Motor neuron (in vitro differentiated cells): ENCODE data around the gene CAMK2B. TPM values are rescaled to one million over a fixed set of nuclear protein-coding genes. Genes with fewer than 3 reads are reported as not detected.

ENCODE experiments used
- ATAC-seq, 8 experiments: fragments of 200-7000 bp; cut with Tn5 transposase; replicated peaks in 6 of 8; 2 replicates each; pipeline ENCODE4 v1.8.0; 2021; ENCODE audit warnings: mild to moderate bottlenecking in 8 of 8, moderate library complexity in 8 of 8
- H3K27ac ChIP-seq, 2 donors: fragments of 250-450 bp; sonication (Bioruptor Pico); 2 replicates each; pipeline ENCODE4 v1.9.0; 2021; ENCODE audit warnings: antibody characterized with exemption in 2 of 2, mild to moderate bottlenecking in 2 of 2, moderate library complexity in 1 of 2
- H3K4me1 ChIP-seq, 2 donors: fragments of 250-450 bp; sonication (Bioruptor Pico); replicated peaks in 1 of 2; 2 replicates each; pipeline ENCODE4 v1.6.1; 2021; ENCODE audit warnings: antibody characterized with exemption in 2 of 2, mild to moderate bottlenecking in 2 of 2, moderate library complexity in 1 of 2
- H3K4me3 ChIP-seq, 5 donors: fragments of 250-450 bp; sonication (Bioruptor Pico); 2 replicates each; pipeline ENCODE4 v1.9.0; 2021; ENCODE audit warnings: antibody characterized with exemption in 5 of 5, mild to moderate bottlenecking in 5 of 5, moderate library complexity in 4 of 5
- WGBS, 10 experiments: fragments of 450-650 bp; shearing (Covaris generic); methylation state at CpG; one replicate each; pipeline ENCODE4 v1.0.0; 2022; 5-methylcytosine and 5-hydroxymethylcytosine counted together
- in situ Hi-C, 9 experiments: fragments of 400-800 bp; cut with MboI; loops; one replicate each; pipeline ENCODE4 v1.15.0; 2021; ENCODE audit warnings: low sequenced_read_pairs in 9 of 9, low pct_unique_long_range_greater_than_20kb in 2 of 9; ENCODE audit not compliant: unreplicated experiment in 9 of 9
- total RNA-seq, 8 experiments: library from RNA; unstranded; fragments of 300-600 nt; gene quantifications; 2 replicates each; pipeline versions ENCODE4 v1.2.3 to v1.2.4, GENCODE V29; 2022

The CAMK2B gene
- total RNA-seq, 8 experiments from 2014 or later = 2.2 to 23.4 (median 9.9) TPM

DNA sequence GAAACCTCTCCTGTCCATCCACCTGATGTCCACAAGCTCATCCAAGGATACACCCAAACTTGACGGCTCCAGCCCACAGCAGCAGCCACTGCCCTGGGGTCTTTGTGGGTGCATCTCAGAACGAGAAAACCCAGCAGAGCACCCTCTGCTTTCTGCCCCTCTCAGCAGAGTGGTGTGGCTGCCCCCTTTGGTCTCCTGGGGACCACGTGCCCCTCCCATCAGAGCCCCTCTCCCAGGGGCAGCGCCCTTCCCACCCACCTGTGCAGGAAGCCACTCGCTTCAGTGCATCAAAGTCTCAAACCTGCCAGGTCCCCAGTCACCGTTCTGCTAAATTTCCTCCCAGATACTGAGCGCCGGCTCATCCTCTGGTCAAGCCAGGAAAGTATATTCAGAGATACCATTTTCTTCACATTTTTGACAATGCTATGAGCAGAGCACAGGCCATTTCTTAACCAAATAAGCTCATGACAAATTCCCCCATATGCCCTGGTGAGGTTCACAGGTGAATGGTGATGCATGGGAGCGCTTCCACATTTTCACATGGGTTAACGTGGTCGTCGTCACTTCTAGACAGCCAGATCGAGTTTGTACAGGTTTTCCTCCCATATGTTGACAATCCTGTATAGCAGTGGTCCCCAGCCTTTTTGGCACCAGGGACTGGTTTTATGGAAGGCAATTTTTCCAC, 32.4 kb downstream of the CAMK2B start:
- Histone ChIP-seq H3K27ac (no peak overlapping the region), H3K4me1 (no peaks in the 10 kb centered on the region), H3K4me3 (no peak overlapping the region)
- ATAC-seq = no peak
- in situ Hi-C loops = no loop called here
- WGBS, 10 experiments = 40 to 80% (median 60%) methylated on average over 1 to 8 of the region's 13 CpGs; no CpG with 5 or more reads in 1 of the 10 experiments

DNA sequence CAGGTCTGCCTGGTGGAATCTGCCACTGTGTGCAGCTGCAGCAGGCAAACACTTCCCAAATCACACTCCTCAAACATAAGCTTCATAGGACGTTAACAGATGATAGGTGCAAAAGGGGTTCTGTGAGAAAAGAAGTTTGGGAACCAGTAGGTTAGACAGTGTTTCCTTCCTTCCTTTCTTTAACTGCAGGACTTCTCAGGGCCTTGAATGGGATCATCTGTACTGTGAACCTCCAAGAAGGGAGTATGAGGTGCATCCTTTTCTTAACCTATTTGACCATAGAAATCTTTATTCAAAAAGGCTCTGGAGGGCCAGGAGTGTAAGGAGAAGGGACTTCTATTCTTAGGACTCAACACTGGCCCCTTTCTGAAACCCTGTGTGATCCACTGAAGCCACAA, 33.0 kb downstream of the CAMK2B start:
- no peak for ATAC-seq
- WGBS, 10 experiments = 20 to 67% (median 56%) methylated on average over 1 of the region's 1 CpG; no CpG with 5 or more reads in 5 of the 10 experiments
- Histone ChIP-seq H3K27ac (no peak overlapping the region), H3K4me1 (no peaks in the 10 kb centered on the region), H3K4me3 (no peak overlapping the region)
- in situ Hi-C loops = no loop called here

DNA sequence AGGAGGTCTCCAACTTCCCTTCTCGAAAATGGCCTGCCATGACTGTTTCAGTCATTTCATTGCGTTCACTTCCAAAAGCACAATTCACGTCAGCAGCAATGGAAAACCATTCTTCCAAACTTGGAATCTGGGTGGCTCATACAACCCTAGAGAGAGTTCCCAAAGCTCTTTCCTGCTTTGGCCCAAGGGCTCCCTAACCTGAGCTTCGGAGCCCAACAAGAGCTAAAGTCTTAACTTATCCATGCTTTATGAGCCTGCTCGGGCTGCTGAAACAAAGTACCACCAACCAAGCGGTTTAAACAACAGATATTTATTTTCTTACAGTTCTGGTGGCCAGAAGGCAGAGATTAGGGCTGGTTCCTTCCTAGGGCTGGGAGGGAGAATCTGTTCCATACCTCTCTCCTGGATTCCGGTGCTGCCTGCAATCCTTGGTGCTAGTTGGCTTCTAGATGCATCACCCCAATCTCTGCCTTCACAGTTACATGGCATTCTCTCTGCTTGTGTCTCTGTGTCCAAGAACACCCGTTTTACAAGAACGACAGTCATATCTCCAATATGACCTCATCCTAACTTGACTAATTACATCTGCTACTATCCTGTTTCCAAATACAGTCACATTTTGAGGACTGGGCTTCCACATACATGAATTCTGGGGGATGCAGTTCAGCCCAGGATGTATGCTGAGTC, 33.5 kb downstream of the CAMK2B start:
- no peak overlapping the region for H3K4me3 ChIP-seq
- no peaks in the 10 kb centered on the region for H3K4me1 ChIP-seq
- 35 to 92% (median 78%) methylated on average over 2 to 9 of the region's 9 CpGs; no CpG with 5 or more reads in 2 of the 10 experiments for WGBS, 10 experiments
- no peak overlapping the region for H3K27ac ChIP-seq
- peak in 1 of 8 experiments; percentile 56 for ATAC-seq
- in situ Hi-C loops = no loop called here

DNA sequence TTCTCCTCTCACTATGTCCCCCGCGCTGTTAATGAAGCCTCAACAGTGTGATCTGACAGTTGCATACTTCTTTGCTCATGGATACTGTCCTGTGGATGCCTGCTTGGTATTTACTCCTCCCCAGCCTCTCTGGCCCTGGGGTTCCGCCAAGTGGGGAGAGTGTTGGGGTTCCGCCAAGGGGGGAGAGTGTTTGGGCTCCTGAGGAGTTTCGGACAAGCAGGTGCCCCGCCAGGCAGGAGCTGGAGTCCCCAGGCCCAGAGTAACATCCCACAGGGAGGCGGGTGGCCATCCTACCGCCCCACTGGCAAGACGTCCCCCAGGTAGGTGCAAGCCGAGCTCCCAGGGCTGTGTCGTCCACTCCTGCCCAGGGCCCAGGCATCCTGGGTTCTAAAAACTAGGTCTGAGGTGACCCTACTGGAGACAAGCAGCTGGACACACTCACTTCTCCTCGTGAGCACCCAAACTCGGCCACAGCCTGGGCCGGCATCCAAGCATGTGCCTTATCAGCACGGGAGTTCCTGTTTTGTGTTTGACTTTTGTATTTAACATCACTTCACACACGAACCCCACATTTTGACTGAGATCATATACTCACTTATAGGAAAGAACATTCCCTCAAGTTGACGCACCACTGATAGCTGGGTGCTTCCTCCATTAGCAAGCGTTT, 34.2 kb downstream of the CAMK2B start:
- in situ Hi-C loops = no loop called here
- Histone ChIP-seq H3K4me3 (no peak overlapping the region), H3K4me1 (no peaks in the 10 kb centered on the region), H3K27ac (no peak overlapping the region)
- no peak for ATAC-seq
- 53 to 100% (median 78%) methylated on average over 3 to 9 of the region's 18 CpGs; no CpG with 5 or more reads in 4 of the 10 experiments for WGBS, 10 experiments

DNA sequence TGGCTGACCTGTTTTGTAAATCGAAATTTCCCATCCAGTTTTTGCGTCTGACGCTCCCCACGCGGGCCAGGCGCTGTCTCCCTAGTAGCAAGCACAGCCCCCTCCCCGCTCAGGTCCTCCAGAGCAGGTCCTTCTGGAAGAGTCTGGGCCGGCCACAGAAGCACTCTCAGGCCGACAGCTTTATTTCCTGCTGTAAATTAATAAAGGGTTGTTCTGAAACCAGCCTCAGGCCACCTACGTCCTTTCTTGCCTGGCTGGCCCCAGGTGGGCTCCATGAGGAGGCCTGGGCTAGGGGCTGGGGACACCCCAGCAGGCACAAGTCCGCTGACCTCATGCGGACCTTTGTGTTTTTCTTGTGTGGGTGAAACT, 35.2 kb downstream of the CAMK2B start:
- no peak overlapping the region for H3K27ac ChIP-seq
- whole genome bisulfite sequencing, 10 experiments = 0 to 93% (median 67%) methylated on average over 1 to 10 of the region's 12 CpGs; no CpG with 5 or more reads in 3 of the 10 experiments
- no peaks in the 10 kb centered on the region for H3K4me1 ChIP-seq
- peak in 5 of 8 experiments; percentile 8 to 40 (median 30) for ATAC-seq
- in situ Hi-C loops = no loop called here
- no peak overlapping the region for H3K4me3 ChIP-seq

DNA sequence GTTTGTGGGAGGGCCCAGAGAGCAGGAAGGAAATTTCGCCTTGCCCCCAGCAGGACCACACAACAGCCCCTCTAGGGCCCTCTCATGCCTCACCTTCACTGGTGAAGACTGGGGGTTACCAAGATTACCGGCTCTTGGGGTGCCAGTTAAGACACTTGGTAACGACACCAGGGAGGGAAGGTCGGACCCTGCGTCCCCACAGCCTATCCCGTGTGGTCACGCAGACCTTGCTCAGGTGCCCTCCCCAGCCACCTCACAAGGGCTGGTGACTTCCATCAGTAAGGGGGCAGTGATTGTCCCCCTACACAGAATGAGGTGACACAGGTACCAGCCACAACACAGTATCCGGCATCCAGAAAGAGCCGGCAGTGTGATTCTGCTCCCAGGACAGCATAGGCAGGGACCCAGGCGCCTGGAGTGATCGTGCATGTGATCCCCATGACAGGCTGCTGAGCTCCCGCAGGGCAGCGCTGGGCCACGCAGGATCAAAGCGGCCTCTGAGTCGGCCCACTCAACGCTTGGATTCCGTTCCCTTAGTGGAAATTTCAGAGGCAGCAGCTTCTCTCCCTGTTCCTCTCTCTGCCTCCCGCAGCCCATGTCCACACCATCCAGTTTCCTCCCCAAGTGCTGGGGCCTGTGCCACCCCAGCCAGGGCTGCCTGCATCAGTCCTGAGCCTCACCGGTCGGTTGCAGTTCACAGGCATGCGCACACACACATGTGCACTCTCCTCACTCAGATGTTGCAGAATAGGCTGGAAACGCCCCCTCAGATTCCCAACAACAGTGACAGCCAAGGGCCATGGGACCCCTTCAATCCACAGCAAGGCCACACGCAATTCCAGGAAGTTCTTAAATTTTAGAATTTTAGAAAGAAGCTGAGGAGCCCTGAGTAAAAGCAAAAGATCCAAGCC, 35.8 kb downstream of the CAMK2B start:
- Histone ChIP-seq H3K4me1 (no peaks in the 10 kb centered on the region), H3K27ac (no peak overlapping the region), H3K4me3 (no peak overlapping the region)
- in situ Hi-C loops = no loop called here
- WGBS, 10 experiments = 38 to 89% (median 84%) methylated on average over 6 to 12 of the region's 24 CpGs; no CpG with 5 or more reads in 5 of the 10 experiments
- peak in 6 of 8 experiments; percentile 36 to 83 (median 68) for ATAC-seq

DNA sequence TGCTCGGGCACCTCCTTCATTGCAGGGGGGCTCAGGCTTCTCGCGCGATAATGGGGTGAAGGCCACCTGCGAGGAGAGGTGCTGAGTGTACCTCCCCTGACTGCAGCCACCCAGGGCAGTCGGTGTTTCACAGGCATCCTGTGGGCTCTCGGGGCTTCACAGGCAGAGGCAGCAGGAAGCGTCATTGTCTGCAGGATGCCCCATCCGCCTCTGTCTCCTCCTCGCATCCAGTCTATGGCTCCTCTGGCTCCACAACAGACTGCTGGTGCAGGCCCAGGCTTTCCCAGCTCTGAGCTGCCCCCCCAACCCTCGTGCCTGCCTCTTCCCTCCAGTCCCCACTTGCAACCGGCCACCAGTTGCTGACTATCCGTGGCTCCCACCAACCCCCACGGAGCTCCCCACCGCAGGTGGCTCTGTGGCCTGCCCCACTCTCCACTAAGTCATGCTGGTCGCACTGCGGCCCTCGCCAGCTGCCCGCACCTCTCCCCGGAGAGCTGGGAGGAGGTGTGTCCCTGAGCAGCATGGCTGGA, 36.5 kb downstream of the CAMK2B start:
- H3K27ac ChIP-seq = no peak overlapping the region
- no peaks in the 10 kb centered on the region for H3K4me1 ChIP-seq
- ATAC-seq = no peak
- H3K4me3 ChIP-seq = no peak overlapping the region
- in situ Hi-C loops = no loop called here
- 60 to 100% (median 91%) methylated on average over 1 to 9 of the region's 20 CpGs; no CpG with 5 or more reads in 6 of the 10 experiments for WGBS, 10 experiments

DNA sequence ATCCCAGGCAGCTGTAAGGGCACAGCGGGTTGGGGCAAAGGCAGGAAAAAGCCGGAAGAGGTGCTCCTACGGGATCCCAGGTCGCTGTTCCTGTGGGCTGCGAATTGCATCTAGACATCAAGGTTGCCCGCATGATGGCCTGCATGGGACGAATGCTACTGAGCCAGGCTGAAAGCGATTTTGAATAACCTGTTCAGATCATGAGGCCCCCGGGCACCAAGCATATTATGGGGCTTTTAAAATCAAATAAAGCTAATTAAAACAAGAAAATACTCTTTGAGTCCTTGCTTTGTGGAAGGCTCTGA, 37.1 kb downstream of the CAMK2B start:
- no peak for ATAC-seq
- WGBS, 10 experiments = 70 to 100% (median 94%) methylated on average over 1 to 4 of the region's 9 CpGs; no CpG with 5 or more reads in 6 of the 10 experiments
- no peak overlapping the region for H3K4me3 ChIP-seq
- H3K4me1 ChIP-seq = no peaks in the 10 kb centered on the region
- H3K27ac ChIP-seq = no peak overlapping the region
- in situ Hi-C loops = no loop called here

DNA sequence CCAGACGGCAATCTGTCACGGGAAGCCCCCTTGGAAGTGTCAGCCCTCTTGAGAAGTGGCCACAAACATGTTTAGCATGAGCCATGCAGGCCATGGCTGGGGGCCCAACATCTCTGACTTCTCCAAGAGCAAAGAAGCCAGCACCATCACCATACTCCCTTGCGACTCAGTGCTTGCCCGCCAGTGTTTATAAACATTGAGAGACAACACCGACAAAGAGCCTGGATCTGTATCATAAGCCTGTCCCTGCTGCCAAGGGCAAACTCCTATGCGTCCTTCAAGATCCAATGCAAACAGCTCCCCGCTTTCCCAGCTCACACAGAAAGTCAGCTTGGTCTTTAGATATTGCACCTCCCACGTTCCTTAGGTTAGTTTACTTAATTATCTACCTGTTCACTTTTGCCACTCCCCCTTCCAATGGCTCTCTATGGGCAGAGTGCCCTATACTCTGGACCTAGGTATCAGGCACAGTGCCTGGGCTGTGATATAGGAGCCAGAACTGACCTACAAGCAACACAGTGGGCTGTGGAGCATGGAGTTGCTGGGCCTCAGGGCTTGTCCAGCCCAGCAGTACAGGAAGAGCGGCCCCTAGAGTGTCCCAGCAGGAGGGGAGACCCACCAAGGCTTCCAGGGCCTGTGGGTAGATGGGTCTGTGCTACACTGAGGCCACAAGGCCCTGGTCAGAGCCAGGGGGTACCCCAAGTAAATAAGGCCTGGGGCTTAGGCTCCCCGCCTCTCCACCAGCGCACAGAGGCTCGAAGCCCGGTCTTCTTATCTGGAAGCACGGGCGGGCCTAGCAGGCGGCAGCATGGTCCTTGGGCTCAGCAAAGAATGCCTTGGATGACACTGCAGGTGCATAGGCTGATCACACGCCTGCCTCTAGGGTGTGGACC, 37.7 kb downstream of the CAMK2B start:
- WGBS, 10 experiments = 61 to 100% (median 83%) methylated on average over 1 to 9 of the region's 17 CpGs; no CpG with 5 or more reads in 3 of the 10 experiments
- no peaks in the 10 kb centered on the region for H3K4me1 ChIP-seq
- H3K4me3 ChIP-seq = no peak overlapping the region
- in situ Hi-C loops = no loop called here
- H3K27ac ChIP-seq = no peak overlapping the region
- ATAC-seq = no peak

DNA sequence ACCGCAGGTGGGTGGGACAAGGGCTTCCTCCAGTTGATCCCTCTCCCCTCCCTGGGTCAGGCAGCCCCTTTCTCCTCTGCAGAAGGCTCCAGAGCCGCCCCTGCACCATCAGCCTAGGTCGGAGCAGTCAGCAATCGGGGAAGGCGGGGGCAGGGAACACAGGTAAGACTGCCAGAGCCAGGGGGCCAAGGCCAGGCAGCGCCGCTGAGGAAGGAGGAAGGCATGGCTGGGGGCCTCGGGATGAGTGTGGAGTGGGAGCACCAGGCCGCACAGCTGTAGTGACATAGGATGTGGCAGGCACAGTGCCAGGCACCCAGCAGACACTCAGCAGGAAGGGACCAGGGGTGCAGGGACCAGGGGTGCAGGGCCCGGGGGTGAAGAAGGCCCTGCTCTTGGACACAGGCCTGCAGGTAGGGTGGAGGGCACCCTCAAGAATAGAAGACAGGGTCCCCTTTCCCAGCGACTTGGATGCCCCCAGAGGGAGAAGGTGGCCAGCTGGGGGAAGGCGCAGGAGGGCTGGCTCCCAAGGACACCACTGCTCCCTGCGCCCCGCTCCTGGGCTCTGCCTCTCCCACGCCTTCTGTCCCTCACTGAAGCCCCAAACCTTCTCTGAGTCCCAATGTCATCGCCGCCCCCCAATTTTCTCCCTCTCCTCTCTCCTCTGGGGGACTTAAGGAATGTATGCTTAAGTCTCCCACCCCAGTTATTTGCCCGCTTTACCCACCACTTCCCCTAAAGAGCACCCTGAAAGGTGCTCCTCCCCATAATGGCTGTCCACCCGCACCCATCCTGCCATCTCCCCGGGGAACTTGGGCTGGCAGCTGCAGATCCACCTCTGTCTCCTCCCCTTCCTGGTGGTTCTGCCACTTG, 38.5 kb downstream of the CAMK2B start:
- H3K4me3 ChIP-seq = no peak overlapping the region
- ATAC-seq = no peak
- 60 to 100% (median 81%) methylated on average over 2 to 8 of the region's 20 CpGs; no CpG with 5 or more reads in 6 of the 10 experiments for WGBS, 10 experiments
- H3K4me1 ChIP-seq = no peaks in the 10 kb centered on the region
- in situ Hi-C loops = no loop called here
- H3K27ac ChIP-seq = no peak overlapping the region

DNA sequence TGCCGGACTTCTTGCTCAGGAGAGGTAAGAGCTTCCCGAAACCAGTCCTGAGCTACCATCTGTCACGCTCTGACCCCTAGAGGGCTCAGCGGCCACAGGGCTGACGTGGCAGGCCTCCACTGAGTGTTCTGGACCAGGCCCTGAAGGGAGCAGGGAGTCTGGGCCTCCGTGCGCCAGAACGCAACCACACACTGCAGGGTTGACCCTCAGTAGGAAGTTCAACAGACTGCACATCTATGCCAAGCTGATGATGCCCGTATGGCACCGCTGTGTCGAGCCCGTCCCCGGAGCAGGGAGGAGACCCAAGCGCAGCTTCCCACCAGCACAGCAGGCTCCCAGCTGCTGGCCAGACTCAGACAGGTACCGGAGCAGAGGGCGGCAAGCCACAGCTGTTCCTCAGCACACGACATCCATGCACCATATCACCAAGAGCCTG, 39.2 kb downstream of the CAMK2B start:
- peak in 1 of 8 experiments; percentile 44 for ATAC-seq
- Histone ChIP-seq H3K4me1 (no peaks in the 10 kb centered on the region), H3K4me3 (no peak overlapping the region), H3K27ac (no peak overlapping the region)
- 60 to 100% (median 82%) methylated on average over 1 to 6 of the region's 17 CpGs; no CpG with 5 or more reads in 5 of the 10 experiments for WGBS, 10 experiments
- in situ Hi-C loops = no loop called here
